ENCODE measurements around the gene LPIN2. TPM values are rescaled to one million over a fixed set of nuclear protein-coding genes. Genes with fewer than 3 reads are reported as not detected.
A peak's percentile ranks its signal among the peaks of the same experiment; 100 is the strongest.

LPIN2 gene
- total RNA-seq, 1 donor from 2014 or later, result 44.9 TPM

DNA sequence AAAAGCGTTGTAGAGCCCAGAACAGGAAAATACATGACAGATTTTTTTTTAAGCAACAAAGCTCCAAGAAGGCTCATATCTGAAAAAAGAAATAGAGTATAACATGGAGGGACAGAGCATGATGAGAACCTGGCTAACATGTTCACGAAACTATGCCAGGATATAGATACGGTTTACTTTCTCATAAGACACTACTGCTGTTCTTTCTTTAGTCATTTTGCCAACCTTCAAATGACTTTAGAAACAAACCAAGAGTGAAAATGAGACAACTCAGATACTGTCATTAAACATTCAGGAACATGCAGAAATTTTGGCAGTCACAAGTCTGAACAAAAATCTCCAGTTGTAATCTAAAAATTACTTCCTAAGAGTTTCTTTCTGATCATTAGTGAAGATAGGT is 14.3 kb downstream of the LPIN2 start:
- Mint-ChIP-seq H3K4me1 (peaks cover 25% of the 10 kb centered on the region), H3K27me3 (ENCODE audit: low read depth) (no peaks in the 10 kb centered on the region), H3K4me3 (no peak overlapping the region), H3K27ac (peak overlapping the region; percentile 88), H3K9me3 (peaks cover 32% of the 10 kb centered on the region), H3K36me3 (peaks cover 34% of the 10 kb centered on the region)
- no peak for DNase-seq (ENCODE audit: low spot score in 2 of 2, unreplicated experiment in 2 of 2)
- TF ChIP-seq, protein P1, sequence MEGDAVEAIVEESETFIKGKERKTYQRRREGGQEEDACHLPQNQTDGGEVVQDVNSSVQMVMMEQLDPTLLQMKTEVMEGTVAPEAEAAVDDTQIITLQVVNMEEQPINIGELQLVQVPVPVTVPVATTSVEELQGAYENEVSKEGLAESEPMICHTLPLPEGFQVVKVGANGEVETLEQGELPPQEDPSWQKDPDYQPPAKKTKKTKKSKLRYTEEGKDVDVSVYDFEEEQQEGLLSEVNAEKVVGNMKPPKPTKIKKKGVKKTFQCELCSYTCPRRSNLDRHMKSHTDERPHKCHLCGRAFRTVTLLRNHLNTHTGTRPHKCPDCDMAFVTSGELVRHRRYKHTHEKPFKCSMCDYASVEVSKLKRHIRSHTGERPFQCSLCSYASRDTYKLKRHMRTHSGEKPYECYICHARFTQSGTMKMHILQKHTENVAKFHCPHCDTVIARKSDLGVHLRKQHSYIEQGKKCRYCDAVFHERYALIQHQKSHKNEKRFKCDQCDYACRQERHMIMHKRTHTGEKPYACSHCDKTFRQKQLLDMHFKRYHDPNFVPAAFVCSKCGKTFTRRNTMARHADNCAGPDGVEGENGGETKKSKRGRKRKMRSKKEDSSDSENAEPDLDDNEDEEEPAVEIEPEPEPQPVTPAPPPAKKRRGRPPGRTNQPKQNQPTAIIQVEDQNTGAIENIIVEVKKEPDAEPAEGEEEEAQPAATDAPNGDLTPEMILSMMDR (IDR thresholded peaks at IDR 0.05; ENCODE audit: unreplicated experiment), result no peak

DNA sequence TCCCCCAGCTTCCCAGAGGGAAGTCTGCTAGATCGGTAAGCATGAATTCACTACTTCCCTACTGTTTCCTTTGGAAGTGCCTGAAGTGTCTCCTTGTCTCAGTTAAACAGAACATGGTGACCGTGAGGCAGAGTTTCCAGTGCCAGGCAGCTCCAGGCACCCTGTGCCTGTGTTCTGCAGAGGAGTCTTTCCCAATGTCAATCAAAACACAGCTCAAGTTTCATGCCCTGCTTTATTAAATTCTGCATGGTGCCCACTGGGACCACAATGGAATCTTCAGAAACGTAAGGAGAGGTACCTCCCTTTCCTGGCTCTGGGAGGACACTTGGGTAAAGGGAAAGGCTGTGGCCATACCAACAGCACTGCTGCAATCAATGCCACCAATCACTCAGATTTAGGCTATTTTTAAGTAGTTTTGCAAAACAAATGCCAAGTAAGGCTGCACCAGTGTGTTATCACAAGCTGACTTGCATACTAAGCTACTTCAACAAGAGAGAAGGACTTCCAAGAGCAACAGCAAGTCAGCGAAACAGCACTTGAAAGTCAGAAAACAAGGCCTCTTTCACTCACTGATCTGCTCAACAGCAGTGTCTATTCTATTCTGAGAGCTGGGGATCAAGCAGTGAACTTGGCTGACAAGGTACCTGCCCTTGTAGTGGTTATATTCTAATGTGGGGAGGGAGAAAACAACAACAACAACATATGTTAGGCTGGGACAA is 14.9 kb downstream of the LPIN2 start:
- peak overlapping the region; percentile 88 for H3K27ac Mint-ChIP-seq
- DNase-seq (ENCODE audit: low spot score in 2 of 2, unreplicated experiment in 2 of 2), result no peak
- peaks cover 25% of the 10 kb centered on the region for H3K4me1 Mint-ChIP-seq
- TF ChIP-seq, protein P1 (IDR thresholded peaks at IDR 0.05; ENCODE audit: unreplicated experiment), result no peak
- H3K9me3 Mint-ChIP-seq, result peaks cover 29% of the 10 kb centered on the region
- peaks cover 28% of the 10 kb centered on the region for H3K36me3 Mint-ChIP-seq
- H3K27me3 Mint-ChIP-seq (ENCODE audit: low read depth), result no peaks in the 10 kb centered on the region
- no peak overlapping the region for H3K4me3 Mint-ChIP-seq

DNA sequence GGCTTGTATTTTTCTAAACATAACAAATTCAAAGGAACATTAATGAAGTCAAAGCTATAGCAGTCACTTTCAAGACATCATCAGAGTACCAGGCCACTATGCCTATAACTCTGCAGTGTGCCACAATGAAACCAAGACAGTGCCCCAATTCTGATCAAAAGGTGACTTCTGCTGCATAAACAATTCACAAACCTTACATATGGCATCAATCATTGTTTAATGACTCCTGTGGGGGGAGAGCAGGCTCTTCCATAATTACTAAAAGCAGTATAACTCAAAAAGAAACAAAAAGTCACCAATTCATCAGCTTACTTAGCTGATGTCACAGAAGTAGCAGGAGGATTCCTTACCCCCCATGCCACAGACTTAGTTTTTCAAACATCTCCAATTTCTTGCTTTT is 15.5 kb downstream of the LPIN2 start:
- Mint-ChIP-seq H3K4me1 (peaks cover 25% of the 10 kb centered on the region), H3K27ac (peak overlapping the region; percentile 88), H3K4me3 (no peak overlapping the region), H3K27me3 (ENCODE audit: low read depth) (no peaks in the 10 kb centered on the region), H3K36me3 (peaks cover 22% of the 10 kb centered on the region), H3K9me3 (peaks cover 24% of the 10 kb centered on the region)
- DNase-seq (ENCODE audit: low spot score in 2 of 2, unreplicated experiment in 2 of 2), result no peak
- TF ChIP-seq, protein P1 (IDR thresholded peaks at IDR 0.05; ENCODE audit: unreplicated experiment), result no peak

DNA sequence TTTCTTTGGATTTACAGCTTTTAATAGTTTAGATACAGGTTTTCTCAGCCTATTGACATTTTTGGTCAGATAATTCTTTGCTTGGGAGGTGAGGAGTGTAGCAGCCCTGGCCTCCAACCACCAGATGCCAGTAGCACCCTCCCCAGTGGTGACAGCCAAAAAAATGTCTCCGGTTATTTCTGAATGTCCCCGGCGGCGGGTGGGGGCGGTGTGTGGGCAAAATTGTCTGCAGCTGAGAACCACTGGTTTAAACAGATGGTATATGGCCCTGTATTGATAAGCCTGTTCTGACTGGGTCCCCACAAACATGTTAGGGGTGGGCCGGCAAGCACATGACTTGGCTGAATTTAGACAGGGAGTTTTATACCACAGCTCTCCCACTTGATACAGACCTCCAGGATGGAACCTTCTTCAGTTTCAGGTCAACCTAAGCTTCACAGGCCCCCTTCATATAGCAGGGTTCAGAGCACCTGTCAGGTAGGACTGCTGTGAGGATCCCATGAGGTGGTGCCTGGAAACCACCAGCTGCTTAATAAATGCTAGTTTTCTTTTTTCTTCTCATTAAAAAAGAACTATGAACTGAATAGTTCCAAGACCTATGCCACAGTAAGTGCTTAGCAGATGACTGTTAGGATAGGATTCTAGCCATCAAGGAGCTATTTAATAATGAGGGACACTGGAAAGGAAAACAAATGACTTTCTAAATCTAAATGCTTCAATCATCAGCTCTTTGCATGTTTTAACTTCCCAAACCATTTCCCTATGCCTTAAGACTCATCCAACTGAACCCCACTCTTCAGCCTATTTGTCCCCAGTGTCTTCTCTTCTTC is 18.1 kb downstream of the LPIN2 start:
- DNase-seq (ENCODE audit: low spot score in 2 of 2, unreplicated experiment in 2 of 2), result no peak
- no peaks in the 10 kb centered on the region for H3K27me3 Mint-ChIP-seq (ENCODE audit: low read depth)
- TF ChIP-seq, protein P1 (IDR thresholded peaks at IDR 0.05; ENCODE audit: unreplicated experiment), result no peak
- peak overlapping the region; percentile 14 for H3K27ac Mint-ChIP-seq
- peaks cover 15% of the 10 kb centered on the region for H3K9me3 Mint-ChIP-seq
- peaks cover 12% of the 10 kb centered on the region for H3K36me3 Mint-ChIP-seq
- no peak overlapping the region for H3K4me3 Mint-ChIP-seq
- peaks cover 23% of the 10 kb centered on the region for H3K4me1 Mint-ChIP-seq

DNA sequence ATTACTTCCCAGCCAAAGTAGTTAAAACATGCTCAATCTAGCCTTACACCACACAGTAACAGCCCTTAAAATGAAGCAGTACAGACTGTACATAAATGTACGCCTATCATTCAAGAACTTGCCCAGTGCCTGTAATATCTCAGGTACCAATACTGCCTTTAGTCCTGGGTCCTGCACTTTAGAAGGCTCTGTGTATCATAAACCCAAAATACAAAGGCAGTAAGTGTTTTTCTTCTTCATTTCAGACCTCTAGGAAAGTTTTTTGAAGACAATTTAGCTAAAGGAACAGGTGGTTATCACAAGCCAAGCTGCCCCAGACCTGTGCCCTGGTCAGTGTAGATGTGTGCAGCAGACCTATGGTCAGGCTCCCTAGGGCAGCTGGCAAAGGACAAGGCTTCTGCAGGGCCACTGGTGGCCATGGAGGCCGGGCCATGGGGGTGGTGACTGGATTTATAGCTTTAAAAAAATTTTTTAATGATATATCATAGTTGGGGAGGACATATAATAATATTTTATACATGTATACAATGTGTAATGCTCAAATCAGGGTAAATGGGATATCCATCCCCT is 18.8 kb downstream of the LPIN2 start:
- TF ChIP-seq, protein P1 (IDR thresholded peaks at IDR 0.05; ENCODE audit: unreplicated experiment), result no peak
- H3K4me3 Mint-ChIP-seq, result no peak overlapping the region
- no peak overlapping the region for H3K27ac Mint-ChIP-seq
- H3K36me3 Mint-ChIP-seq, result peaks cover 17% of the 10 kb centered on the region
- H3K27me3 Mint-ChIP-seq (ENCODE audit: low read depth), result no peaks in the 10 kb centered on the region
- H3K9me3 Mint-ChIP-seq, result peaks cover 19% of the 10 kb centered on the region
- DNase-seq (ENCODE audit: low spot score in 2 of 2, unreplicated experiment in 2 of 2), result no peak
- peaks cover 19% of the 10 kb centered on the region for H3K4me1 Mint-ChIP-seq
